ENCODE data around the gene CELSR1.

Gene CELSR1

GRCh38 chr22:46575911-46576555 lies 38.6 kb upstream of the CELSR1 start:
- DNase-seq, result no peak

GRCh38 chr22:46574993-46575910 lies 37.8 kb upstream of the CELSR1 start:
- no peak for DNase-seq

GRCh38 chr22:46574438-46574992 lies 37.1 kb upstream of the CELSR1 start:
- no peak for DNase-seq

DNA sequence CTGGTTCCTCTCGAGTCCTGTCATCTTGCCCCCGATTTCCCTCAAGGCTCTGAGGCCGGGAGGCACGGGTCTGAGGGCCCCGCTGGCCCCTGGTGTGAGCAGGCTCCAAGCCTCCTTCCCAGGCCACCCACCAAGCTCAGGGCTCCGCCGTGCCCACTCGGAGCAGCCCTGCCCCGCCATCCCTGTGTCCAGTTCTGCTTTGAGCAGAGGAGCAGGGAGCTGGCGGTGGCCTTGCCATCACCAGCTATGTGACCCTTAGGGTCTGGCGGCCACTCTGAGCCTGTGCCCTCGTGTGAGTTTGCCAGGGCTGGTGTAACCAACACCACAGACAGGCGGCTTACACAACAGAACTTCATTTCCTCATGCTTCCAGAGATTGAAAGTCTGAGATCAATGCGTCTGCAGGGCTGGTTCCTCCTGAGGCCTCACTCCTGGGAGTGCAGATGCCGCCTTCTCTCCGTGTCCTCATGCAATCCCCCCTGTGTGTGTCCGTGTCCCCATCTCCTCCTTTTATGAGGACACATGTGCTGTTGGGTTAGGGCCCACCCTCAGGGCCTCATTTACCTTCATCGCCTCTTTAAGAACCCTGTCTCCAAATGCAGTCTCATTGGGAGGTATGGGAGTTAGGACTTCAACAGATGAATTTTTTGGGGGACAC lies 36.5 kb upstream of the CELSR1 start:
- no peak for DNase-seq

DNA sequence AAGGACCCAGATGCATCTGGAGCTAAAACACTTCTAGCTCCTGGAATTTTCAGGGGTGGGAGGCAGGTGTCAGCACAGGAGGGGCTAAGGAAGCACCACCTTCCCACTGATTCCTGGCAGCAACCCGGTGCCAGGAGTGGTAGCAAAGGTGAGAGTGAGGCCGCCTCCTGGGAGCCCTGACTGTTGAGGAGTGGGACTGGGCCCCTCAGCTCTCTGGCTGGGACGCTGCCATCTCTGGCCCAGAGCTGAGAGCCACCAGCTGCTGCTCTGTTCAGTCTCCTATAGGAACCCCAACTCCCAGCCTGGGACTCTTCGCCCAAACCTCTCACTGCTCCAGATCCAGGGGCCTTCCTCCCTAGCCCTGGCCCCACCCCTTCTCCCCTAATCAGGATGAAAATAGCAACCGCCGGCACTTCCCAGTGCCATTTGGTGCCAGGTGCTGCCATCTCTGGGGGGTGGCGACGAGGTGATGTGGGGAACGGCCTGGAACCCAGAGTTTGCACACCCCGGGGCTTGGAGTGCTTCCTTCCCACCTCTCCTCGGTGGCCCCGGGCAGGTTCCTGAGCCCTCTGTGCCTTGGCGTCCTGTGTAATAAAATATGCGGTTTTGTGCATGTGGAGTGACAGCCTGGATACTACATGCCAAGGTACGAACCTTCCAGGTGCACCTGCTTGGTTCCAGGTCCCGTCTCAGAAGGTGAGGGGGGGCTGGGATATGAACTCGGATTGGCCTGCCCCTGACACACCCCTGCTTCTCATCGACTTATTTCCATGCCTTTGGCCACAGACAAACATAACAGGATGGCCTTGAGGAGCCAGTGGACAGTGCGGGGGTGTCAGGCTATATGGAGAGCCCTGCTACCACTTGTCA lies 35.7 kb upstream of the CELSR1 start:
- no peak for DNase-seq

GRCh38 chr22:46571642-46572250 lies 34.3 kb upstream of the CELSR1 start:
- DNase-seq, result no peak

GRCh38 chr22:46569848-46570695 lies 32.7 kb upstream of the CELSR1 start:
- DNase-seq, result no peak

GRCh38 chr22:46569055-46569847 lies 31.8 kb upstream of the CELSR1 start:
- DNase-seq, result no peak

GRCh38 chr22:46568102-46568809 lies 30.8 kb upstream of the CELSR1 start:
- no peak for DNase-seq

GRCh38 chr22:46567471-46567870 lies 30.1 kb upstream of the CELSR1 start:
- no peak for DNase-seq

DNA sequence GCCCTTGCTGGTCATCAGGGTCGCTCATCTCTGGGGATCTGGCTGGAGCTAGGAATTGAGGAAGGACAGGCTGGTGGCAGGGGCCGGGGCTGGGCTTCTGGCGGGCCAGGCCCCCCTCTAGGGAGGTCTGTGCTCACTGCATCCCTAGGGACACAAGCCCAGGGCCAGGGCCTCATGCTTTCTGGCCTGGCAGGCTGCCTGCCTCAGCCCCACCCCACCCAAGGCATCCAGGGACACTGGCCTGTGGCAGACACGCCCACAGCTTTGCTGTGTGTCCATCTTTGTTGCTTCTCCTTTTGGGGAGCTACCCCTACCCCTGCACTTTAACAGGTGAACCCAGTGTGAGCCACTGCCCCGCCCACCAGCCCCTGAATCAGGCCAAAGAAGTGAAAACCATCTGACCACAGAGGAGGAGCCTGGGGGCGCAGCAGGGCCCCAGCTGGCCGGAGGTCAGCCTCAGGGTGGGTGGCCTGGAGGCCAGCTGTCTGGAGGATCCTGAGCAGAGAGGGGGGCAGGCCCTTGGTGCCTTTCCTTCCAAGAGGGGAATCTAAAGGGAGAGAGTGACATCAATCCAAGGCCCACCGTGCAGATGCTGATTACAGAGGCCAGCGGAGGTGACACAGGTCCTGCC lies 26.8 kb upstream of the CELSR1 start:
- DNase-seq, result no peak

DNA sequence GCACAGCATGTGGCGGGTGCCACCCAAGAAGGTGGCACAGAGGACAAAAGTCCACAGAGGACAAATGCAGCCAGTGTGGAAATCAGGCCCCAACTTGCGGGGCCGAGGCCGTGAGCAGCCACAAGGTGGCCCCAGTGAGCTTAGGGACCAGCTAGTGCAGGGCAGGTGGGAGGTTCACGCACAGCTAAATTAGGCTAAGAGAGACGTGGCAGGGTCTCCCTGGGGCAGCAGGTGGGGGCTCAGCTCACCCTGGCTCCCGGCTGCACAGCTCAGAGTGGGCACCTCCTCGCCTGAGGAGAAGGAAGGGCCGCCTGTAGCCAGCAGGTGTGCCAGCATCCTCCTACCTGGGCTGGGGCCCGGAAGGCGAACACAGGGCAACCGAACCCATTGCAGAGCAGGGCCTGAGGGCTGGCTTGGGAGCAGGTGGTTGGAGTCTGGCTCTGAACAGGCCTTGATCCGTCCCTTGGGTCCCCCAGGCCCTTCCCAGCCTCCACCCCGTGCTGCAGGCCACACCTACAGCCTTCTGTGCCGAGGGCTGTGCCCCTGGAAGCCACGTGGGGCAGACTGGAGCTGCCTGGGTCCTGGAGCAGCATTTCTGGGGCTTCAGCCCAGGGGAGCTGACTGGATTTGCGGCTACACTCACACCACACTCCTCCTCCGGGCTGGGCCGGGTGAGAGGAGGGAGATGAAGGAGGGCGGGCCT lies 26.1 kb upstream of the CELSR1 start:
- no peak for DNase-seq

- DNase-seq, result no peak
Observed at GRCh38 chr22:46561435-46561905, 24.1 kb upstream of the CELSR1 start.

DNA sequence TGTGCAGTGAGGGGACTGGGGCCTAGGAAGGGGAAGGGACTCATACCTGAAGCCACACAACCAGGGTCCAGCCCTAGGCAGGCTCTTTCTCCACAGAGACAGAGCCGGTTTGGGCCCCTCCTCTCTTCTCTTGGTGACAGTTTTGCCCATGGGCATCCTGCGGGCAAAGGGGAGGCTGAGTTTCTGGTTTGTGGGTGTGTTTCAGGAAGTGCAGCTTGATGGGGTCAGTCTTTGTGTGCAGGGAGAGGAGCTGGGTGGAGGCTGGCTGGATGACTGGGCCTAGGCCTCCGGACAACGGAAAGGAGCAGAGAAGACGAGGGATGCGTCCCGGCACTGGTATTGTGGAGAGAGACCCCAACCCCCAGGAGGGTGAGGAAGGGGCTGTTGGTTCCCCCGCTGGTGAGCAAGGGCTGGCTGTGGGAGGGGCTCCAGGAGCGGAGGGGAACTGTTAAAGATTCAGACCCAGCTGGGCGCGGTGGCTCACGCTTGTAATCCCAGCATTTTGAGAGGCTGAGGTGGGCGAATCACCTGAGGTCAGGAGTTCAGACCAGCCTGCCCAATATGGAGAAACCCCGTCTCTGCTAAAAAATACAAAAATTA lies 23.4 kb upstream of the CELSR1 start:
- DNase-seq, result no peak

DNA sequence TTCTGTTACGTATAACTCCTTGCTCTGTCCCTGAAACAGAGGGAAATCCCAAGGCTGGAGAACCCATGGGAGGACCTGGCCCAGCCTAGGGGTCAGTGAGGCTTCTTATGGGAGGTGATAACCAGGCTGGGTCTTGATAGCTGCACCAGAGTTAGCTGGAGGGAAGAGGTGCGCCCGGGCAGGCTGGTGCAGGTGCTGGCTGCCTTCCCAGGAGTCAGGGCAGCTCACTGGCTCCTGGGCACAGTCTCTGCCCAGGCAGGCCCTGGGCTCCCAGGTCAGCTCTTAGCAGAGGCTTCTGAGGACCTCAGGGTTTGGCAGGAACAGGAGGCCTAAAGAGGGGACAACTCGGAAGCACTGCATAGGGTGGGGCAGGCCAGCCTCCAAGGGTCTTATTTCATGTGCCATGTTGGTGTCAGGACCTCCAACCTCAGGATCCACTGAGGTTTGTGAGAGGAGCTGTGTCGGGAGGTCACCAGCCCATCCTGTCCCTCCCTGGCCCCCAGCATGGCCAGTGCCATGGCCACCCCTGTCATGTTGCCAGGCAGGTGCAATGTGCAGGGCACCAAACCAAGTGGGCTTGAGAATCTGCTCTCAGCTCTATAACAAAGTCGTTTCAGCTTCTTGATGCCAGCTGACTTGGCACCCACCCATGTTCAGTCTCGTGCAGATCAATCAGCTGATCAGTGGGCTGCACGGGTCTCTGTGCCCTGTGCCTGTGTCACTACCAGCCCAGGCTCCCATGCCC lies 20.5 kb upstream of the CELSR1 start:
- no peak for DNase-seq

- DNase-seq, result no peak
Observed at GRCh38 chr22:46556775-46557174, 19.4 kb upstream of the CELSR1 start.

DNA sequence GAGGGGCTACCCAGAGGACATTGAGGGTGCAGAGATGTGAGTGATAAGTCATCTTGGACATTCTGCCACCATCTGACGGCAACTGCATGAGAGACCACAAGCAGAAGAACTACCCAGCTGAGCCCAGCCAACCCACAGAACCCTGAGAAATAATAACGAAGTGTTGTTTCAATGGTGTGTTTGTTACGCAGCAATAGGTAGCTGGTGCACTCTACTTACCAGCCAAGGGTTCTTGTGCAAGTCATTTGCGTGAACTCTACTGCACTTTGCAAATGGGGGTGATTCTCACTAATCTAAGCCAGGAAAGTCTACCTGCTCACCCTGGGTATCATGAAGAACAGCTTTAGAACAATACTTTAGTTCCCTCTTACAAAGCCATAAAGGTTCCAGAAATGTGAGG lies 15.8 kb upstream of the CELSR1 start:
- no peak for DNase-seq

All from NCI-H187 (cell line).